HG03571 (cell line): ENCODE measurements around the gene ACCS.

Experiments
- ATAC-seq: cut with Tn5 transposase; IDR thresholded peaks from one replicate; pipeline ENCODE4 v1.9.1; 2021; ENCODE audit not compliant: unreplicated experiment

Gene ACCS

DNA sequence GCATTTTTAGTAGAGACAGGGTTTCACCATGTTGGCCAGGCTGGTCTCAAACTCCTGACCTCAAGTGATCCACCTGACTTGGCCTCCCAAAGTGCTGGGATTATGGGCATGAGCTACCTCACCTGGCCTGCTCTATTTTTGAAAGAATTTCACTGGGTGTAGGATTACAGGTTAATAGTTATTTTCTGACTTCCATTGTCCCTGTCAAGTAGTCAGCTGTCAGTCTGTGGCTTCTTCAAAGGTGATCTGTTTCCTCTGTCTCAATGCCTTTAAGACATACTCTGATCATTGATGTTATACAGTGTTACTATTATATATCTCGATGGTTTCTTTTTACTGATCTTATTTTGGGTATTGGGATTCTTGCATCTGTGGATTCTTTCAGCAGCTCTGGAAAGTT lies 19.3 kb downstream of the ACCS start:
- no peak for ATAC-seq

DNA sequence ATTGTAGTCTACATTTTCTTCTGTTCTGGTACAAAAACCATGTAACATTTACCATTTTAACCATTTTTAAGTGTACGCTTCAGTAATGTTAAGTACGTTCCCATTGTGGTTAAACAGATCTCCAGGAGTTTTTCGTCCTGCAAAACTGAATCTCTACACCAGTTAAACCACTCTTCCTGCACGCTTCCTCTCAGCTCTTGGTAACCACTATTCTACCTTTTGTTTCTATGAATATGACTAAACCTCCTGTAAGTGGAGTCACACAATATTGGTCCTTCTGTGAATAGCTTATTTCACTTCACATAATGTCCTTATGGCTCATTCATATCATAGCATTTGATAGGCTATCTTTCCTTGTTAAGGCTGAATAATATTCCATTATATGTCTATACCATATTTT lies 22.3 kb downstream of the ACCS start:
- ATAC-seq, result no peak

DNA sequence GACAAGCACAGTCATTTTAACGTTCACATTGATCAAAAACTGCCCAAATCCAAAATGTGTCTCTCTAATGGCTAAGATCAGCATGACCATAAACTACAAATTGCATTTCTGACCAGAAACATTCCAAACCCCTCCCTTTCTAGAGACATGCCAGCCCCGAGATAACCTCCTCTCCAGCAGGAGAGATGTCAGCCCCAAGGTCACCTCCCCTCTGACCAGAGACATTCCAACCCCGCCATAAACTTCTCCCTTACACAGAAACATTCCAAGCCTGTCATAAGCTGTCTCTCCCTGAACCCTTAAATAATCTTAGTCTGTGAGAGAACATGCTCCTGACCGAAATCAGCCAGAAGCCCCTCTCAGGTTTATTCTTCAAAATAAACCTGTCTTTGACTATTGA lies 22.8 kb downstream of the ACCS start:
- no peak for ATAC-seq

DNA sequence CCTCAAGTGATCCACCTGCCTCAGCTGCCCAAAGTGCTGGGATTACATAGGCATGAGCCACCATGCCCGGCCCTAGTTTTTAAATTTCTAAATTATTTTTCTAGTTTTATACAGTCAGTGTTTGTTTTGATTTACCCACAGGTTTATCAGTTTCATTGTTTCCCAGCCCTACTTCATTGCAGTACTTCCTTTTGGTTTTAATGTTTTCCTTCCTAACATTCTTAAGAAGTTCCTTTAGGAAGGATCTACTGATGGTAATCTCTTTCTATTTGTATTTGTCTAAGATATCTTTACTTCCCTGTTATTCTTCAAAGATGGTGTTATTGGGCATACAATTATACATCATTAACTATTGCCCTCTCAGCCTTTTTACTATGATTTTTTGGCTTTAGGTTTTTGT lies 24.5 kb downstream of the ACCS start:
- no peak for ATAC-seq

DNA sequence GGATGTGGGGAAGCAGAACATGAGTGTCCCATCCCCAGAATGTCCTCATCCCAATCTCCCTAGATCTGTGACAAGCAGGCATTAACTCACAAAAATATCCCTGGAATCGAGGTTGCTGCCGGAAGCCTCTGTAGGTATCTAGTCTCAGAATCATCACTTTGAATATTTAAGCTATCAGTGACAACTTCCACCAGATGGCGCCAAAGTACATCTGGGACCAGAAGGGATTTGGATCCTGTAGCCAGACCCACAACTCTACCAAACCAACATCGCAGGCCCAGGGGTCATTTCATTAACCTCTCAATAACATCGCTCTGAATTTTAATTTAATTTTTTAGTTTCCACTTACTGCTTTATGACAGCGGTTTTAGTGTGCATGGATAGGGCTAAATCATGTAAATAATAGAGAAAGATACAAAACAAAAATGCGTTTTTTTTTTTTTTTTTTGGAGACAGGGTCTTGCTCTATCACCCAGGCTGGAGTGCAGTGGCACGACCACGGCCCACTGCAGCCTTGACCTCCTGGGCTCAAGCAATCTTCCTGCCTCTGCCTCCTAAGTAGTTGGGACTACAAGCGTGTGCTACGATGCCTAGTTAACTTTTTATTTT lies 28.3 kb downstream of the ACCS start:
- ATAC-seq, result peak; percentile 37

DNA sequence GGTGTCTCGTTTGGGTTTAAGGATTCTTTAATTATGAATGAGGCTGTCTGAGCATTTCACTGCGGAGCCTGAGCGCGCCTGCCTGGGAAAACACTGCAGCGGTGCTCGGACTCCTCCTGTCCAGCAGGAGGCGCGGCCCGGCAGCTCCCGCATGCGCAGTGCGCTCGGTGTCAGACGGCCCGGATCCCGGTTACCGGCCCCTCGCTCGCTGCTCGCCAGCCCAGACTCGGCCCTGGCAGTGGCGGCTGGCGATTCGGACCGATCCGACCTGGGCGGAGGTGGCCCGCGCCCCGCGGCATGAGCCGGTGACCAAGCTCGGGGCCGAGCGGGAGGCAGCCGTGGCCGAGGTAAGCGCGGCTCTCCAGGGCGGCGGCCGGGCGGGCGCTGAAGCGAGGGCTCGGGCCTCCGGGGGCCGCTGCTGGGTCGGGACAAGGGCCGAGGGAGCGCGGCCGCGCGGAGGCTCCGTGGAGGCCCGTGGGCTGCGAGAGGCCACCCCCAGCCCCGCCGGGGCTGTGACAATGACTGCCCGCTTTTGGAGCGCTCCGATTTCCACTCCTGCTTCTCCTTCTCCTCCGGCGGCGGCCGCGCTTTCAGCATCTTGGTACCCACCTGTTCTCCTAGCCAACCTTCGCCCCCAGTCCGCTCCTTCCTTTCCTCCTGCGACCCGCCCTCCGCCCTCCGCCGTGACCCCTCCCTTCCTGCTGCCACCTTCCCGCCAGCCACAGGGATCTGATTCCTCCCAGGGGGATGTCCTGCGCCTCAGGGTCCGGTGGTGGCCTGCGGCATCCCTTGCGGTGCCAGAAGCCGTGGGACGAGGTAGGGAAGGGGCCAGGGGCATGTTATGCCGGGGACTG lies 29.7 kb downstream of the ACCS start, which contains the start of gene EXT2:
Gene EXT2, plus strand, starts transcription at position 173 of the 854 bp plus-strand sequence. CDS start 12,035 bp downstream, outside the sequence.
- peak; percentile 95 for ATAC-seq

DNA sequence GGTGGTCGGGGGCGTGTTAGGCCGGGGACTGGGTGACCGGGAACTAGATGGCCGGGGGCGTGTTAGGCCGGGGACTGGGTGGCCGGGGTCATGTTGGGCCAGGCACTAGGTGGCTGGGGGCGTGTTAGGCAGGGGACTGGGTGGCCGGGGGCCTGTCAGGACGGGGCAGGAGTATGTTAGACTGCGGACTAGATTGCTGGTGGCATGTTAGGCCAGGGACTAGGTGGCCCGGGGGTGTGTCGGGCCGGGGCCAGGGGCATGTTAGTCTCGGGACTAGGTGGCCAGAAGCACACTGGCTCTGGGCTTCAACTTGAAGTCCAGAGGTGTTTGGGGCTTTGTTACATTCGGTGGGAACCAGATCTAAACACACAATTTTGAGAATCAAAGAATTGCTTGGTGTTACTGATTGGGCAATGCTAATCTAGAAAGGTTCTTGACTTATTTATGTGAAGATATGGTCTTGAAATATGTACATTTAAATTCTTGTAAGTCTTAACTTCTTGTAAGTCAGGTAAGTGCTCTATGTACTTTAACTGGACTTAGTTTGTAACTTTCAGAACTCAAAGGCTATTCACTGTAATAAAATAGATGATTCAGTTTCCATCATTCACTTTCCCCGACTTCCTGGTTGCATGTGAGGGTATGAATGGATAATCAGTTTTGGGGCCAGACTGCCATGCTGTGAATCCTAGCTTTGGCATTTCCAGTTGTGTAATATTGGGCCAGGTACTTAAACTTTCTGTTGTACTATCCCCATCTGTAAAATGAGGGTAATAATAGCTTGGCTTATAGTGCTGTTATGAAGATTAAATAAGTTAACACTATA lies 30.5 kb downstream of the ACCS start:
- ATAC-seq, result no peak

DNA sequence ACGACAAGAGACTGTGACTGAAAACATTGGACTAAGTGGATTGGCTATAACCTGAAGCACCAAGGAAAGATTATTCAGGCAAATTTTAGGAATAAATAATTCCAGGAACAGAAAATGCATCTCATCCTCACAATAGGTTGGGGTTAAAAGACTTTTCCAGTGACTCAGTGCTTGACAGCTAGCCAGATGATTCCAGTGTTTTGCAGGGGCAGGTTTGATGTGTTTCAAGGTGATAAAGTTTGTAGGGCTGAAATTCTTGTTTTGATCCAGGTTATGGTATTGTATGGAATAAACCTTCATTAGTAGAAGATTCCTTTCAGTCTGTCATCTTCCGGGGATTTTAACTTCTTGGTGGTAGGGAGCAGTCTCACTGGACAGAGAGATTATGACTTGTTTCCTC lies 31.8 kb downstream of the ACCS start:
- ATAC-seq, result no peak

DNA sequence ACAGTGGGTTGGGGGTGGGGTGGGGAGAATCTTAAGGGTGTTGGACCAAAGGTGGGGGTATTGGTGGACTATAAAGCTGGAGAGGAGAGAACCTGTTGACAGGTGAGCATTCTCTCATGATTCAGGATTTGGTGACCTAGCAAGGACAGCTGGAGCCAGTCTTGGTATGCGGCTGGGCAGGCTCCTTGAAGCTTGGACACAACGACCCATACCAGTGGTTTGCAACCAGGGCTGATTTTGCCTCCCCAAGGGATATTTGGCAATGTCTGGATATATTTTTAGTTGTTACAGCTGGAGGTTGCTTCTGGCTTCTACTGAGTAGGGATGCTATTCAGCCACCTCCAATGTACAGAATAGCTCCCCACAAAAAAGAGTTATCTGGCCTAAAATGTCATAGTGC lies 35.0 kb downstream of the ACCS start:
- ATAC-seq, result no peak

DNA sequence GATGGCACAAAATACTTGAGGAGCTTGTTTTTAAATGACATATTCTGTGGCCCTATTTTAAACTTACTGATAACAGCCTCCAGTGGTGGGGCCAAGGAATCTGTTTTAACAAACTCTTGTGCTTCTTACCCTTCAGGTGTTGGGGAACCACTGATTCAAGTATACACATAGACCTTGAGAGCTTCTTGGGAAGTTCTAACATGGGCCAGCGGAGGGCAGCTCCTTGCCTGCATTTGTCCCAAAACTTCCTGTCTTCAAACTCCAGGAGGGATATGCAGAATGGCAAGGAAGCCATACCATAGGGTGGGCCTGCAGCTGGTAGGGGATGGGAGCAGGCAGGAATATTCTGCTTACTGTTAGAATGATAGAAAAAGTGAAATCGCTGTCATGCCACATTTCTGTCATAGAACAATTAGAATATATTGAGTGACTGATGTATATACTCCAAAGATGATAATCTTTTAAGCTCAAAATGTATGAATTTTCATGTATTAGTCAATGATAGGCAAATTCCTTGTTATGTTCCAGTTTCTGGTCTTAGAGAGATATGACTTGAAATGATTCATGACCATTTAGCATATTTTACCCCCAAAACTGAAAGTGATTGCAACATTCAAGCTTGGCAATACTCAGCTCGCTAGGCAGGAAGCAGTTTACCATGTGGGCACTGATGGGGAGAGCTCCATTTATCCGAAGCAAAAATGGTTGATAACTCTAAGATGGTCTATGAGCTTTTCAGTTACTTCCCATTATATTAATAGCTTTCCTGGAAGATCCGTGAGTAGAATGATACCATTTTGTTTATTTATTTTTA lies 38.6 kb downstream of the ACCS start:
- no peak for ATAC-seq

DNA sequence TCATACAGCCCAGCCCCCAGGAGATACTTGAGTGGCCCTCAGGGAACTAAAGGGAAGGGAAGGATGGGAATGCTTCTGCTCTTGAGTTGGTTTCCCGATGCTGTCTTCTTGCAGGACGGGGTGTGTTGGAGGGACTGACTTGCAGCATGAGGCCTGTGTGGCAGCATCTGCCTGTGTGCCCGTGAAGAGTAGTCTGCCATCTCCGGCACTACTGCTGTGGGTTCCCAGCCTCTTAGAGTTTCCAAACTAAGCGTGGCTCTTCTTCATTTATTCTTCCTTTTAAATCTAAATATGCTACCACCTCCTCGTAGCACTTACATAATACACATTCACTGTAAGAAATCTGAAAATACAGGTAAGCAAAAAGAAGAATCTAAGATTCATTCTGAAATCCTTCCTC lies 42.2 kb downstream of the ACCS start:
- ATAC-seq, result no peak

DNA sequence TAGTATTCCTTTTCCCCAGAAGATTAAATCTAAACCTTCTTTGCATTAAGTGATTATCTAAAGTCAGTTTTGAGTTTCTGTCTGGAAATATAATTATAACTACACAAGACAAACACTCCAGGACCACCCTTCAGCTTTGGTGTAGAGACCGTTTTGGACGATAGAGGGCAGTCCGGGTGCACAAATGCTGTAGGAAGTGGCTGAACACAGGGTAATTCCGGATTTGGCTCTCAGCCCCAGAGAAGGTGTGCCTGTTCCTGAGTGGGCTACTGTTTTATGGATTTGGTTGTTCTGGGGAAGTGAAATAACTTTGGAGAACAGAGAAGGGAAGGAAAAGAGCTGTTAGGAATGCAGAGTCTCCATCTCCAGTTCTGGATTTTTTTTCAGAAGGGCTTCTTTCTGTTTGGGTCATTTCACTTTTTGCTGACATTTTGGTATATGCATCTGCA lies 44.2 kb downstream of the ACCS start:
- ATAC-seq, result peak; percentile 78

DNA sequence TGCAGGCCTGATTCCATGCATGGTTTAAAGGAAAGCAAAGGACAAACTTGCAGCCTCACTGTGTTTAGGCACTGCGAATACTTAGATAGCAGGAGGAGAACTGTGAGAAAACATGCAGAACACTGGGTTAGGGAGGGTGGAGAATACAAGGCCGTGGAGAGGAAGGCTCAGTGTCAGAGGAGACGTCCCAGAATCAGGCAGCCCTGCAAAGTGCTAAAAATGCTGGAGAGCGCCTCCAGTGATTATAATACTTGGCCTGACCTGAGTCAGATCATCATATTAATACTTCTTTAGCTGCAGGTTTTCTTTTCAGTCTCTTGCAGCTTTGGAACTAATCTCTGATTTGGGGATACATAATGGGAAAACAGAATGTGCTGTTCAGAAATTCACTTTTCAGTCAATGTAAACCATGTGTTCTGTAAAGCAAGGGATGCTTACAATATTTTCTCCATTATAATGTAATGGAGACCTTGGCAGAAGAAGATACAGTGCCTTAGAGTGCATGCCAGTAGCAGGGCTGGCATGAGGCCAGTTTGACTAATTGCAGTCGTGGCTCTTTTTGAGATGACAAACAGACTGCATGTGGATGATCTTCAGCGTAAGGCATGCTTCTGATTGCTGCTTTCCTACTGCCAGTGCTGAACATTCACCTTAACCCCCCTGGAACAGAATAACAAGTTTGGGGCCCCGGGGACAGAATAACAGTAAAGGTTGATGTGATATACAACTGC lies 46.2 kb downstream of the ACCS start:
- no peak for ATAC-seq

DNA sequence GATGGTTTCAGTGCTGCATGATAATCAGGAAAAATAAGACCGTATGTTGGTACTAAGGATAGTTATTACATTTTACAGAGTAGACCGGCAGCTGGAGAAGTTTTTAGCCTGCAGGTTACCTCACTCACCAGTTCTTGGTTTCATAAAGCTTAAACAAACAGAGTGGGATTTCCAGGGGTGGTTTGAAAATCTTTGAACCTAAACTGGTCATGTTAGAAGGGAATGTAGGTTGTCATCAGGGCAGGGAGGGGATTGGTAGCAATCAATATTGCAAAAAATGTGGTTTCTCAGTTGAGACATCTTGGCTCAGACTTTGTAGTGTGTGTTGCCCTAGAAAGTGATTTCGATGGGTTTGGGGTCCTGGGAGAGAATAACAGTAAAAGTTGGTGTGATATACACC lies 46.9 kb downstream of the ACCS start:
- ATAC-seq, result no peak

DNA sequence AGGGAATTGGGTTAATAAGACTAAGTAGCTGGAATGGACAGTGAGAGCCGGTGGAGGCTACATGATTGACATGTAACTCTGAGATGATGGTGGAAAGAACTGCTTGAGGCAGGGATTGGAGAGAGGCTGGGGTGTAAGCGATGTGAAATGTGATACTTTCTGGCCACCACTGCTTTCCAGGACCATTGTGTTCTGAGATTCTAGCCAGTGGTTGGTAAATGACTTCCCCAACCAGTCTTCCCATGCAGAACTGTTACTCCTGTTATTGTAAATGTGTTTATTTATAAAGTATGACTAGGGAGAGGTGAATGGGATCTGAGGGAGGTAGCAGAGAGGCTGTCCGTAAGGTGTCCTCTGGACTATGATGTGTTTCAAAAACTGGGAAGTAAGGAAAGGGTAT lies 47.5 kb downstream of the ACCS start:
- ATAC-seq, result no peak

DNA sequence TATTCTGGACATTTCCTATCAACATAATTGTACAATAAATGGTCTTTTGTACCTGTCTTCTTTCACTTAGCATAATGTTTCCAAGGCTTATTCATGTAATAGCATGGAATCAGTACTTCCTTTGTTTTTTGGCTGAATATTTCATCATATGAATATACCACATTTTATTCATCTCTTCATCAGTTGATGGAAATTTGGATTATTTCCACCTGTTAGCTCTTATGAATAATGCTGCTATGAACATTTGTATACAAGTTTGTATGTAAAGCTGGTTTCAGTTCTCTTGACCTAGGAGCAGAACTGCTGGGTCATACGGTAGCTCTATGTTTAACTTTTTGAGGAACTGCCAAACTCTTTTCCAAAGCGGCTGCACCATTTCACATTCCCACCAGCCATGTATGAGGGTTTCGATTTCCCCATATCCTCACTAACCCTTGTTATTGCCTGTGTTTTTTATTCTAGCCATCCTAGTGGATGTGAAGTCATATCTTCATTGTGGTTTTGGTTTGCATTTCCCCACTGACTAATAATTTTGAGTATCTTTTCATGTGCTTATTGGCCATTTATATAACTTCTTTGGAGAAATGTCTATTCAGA lies 50.3 kb downstream of the ACCS start:
- ATAC-seq, result no peak

DNA sequence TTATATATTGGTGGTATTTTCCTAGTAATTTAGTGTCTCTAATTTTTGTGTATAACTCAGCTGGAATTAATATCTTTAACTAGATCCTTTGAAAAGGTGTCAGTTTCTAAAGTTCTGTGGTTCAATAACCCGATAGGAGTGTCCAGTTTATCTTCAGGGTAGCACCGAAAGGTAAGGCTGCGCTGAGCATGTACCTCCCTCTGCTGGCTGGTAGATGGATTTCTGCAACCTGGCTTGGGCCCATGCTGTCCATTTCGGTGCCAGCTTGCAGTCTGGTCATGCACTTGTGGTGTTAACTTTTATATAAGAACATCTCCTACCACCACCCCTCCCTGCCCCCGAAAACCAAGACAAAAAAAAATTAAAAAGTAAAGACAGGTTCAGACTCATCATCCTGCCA lies 54.1 kb downstream of the ACCS start:
- no peak for ATAC-seq

DNA sequence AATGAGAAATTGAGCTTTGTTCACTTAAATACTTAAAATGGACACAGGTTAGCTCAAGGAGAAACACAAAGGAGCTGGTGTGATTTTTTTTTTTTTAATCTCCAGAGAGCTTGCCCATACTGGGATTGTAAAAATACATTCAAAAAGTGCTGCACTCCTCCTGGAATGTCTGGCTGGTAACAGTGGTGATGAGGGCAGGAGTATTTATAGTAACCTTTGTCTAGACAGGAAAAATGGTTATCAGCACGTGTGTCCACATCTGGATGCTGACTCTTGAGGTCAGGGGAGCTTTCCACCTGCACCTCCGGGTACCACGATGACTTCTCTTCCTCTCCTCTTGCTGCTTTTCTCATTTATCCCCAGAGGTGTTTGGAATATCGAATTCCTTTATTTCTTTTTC lies 59.5 kb downstream of the ACCS start:
- no peak for ATAC-seq

DNA sequence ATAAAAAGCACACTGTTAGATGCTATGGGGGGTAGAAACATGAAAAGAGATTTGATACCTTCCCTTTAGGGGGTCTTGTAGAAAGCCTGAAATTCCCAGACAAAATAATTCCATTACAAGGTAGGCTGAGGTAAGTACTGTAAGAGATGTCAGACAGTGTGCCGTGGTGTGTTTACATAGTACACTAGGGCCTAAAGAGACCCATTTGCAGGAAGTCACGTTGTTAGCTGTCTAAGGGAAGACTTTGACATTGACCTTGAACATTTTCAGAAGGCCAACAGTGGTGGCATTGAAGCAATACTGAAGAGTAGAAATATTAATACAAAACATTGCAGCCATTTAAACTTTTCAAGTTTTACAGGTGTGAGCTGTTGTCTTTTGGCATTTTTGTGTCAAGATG lies 60.2 kb downstream of the ACCS start:
- no peak for ATAC-seq

DNA sequence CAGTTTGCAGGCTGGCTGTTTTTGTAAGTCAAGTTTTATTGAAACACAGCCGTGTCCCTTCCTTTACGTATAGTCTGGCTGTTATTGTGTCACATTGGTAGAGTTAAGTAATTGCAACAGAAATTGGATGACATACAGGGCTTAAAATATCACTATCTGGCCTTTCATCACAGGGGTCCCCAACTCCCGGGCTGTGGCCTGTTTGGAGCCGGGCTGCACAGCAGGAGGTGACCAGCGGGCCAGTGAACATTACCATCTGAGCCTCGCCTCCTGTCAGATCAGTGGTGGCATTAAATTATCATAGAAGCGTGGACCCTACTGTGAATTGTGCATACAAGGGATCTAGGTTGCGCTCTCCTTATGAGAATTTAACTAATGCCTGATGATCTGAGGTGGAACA lies 61.1 kb downstream of the ACCS start:
- no peak for ATAC-seq
